Tongue (tissue), 2 donors: ENCODE data around the gene AMIGO1. TPM values are rescaled to one million over a fixed set of nuclear protein-coding genes. Genes with fewer than 3 reads are reported as not detected.
A peak's percentile ranks its signal among the peaks of the same experiment; 100 is the strongest.

Experiments
- DNase-seq: peaks from one replicate; pipeline ENCODE4 v3.0.0-alpha.2; 2015
- total RNA-seq: library from RNA; depleted of rRNA; stranded (reverse); fragments of >200 nt; gene quantifications from one replicate; pipeline ENCODE4 v1.2.3, GENCODE V29; 2014

Gene AMIGO1, protein sequence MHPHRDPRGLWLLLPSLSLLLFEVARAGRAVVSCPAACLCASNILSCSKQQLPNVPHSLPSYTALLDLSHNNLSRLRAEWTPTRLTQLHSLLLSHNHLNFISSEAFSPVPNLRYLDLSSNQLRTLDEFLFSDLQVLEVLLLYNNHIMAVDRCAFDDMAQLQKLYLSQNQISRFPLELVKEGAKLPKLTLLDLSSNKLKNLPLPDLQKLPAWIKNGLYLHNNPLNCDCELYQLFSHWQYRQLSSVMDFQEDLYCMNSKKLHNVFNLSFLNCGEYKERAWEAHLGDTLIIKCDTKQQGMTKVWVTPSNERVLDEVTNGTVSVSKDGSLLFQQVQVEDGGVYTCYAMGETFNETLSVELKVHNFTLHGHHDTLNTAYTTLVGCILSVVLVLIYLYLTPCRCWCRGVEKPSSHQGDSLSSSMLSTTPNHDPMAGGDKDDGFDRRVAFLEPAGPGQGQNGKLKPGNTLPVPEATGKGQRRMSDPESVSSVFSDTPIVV
- total RNA-seq, result 9.1 TPM

DNA sequence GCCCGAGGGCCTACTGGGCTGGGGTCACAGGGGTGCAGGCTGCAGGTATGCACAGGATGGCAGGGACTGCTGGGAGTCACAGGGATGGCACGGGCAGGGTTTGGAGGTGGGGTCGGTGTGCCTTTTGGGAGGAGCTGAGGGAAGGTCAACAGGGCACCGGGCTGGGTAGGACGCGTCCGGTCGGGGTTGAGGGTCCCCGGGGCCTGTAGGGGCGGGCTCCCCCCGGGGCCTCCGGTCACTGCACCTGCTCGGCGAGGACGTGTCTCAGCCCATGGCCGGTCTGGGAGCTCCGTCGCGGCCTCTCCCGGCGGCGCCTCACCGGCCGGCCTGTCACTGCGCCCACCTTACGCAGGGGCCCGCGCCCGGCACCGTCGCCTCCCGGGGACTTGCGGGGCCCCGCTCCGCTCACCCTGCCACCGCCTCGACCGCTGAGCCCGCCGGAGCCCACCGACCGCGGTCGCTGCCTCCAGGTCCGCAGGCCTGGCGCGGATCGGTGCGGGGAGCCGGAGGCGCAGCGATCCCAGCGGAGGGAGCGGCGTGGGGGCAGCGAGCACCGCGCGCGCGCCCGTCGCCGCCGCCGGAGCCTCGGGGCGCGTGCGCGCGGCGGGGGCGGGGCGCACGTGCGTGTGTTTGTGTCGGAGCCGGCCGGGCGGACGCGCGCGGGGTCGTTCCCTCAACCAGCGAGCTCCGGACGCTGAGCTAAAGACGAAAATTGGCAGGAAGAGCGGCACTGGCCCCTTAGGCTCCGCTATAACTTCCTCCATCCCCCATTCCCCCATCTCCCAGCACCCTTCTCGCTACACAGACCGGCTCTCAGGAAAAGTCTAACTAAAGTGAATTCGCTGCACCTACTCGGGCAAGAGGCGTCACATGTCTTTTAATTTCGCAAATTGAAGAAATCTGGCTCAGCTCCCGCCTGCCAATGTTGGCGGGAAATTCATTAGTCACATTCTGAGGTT is at the start of gene AMIGO1:
Gene AMIGO1 (minus strand): TSS at position 552 of the 959 bp plus-strand sequence. CDS start 815 bp downstream, outside the sequence.
- peak; percentile 82 for DNase-seq

DNA sequence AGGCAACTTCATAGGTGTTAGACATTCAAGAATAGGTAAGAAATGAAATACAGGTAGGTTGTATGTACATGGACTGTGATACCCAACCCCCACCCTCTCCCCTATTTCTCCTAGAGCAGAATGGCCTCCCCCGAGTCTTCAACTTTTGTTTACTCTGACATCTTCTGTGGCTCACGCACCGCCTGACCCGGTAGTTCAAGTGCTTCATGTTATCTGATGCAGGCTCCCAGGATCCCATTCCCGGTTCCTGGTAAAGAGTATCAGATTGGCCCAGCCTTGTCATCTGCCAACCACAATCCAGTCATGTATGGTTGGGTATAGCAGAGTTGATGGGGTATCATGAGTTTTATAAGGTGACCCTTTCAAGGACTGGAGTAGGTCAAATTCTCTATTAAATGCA is 48.0 kb upstream of the AMIGO1 start:
- no peak for DNase-seq

DNA sequence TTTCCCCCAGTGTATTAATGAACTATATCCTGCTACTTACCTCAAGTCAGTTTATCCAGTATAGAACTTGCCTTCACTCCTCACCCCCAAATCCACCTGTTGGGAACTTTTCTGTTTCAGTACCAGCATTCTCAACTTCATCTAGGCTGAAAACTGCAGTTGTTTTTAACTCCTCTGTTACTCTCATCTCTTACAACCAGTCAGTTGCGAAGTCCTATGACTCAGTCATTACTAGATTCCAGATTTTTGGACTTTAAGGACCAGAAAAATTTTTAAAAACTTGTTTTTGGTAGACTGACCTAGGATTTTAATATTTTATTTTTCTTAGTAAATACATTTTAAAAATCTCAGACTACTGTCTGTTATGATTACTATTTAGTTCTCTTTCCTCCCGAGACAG is 47.0 kb upstream of the AMIGO1 start:
- no peak for DNase-seq

DNA sequence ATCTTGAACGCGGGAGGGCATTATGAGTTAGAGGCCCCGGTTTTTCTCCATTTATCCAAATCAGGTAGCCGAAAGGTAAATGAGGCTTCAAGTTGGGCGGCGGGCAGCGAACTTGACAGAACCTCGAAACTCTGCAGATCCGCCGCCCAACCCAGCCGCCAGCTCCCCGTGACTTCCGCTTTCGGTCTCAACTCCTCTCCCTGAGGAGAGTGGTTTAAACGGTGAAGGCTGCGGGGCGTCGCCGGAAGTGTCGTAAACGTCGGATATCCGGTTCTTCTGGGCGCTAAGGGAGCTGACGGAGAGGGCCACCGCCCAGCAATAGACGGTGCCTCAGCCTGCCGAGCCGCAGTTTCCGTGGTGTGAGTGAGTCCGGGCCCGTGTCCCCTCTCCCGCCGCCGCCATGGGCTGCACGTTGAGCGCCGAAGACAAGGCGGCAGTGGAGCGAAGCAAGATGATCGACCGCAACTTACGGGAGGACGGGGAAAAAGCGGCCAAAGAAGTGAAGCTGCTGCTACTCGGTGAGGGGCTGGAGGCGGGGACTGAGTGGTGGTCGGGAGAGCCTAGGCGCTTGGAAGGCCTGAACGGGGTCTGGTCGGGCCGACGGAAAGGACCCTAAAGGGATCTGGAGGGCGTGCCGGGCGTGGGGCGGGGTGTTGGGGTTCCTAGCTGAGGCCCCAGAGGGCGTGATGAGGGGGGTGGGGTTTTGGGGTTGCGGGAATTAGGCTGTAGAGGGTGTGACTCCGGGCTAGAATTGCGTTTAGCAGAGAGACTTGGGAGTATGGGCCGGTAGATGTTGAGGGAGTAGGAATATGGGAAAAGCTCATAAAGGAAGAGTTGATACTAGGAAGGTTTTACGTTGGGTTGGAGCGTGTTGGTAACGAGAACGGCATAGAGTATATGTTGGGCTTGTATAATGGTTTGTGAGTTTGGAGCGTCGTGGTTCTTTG is 39.1 kb upstream of the AMIGO1 start, which contains the start of gene GNAI3:
Gene GNAI3 (plus strand): TSS at position 295 of the 947 bp plus-strand sequence. CDS start 106 bp downstream, at position 401.
- peak; percentile 98 for DNase-seq

DNA sequence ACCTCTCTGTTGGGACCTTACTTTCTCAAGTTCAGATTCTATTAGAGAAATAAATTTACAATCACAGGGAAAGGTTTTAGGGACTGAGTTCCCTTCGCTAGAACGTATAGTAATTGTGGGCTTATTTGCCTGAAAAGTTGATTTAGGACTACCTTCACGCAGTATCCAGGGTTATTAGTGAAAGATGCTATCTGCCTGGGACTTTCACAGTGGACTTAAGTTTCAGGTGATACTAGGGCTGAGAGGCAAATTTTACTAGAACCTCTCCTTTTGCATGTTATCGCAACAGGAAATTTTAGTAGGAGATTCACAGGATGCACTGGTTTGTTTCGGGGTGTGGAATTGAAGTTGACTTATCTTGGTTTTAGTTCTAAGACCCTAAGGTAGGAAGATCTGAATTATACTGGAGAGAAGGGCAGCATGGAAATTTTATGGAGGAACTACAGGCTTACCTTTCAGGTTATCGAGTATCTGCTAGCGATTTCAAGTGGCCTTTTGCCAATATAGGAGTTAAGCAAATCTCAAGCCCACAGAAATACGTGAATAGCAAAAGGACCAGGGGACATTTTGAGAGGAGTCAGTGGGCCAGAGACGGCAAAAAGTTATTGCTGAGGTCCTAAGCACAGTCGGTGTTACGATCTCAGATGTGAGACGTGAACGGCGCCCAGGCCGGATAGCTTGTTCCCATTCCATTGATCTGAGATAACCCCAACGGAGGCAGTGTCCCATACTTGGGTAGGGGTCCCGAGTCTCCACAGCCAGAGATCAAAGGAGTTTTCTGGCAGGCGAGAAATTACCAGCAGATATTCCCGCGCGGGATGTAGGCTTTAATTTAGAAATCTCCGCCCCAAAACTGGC is 38.2 kb upstream of the AMIGO1 start:
- DNase-seq, result peak; percentile 62

DNA sequence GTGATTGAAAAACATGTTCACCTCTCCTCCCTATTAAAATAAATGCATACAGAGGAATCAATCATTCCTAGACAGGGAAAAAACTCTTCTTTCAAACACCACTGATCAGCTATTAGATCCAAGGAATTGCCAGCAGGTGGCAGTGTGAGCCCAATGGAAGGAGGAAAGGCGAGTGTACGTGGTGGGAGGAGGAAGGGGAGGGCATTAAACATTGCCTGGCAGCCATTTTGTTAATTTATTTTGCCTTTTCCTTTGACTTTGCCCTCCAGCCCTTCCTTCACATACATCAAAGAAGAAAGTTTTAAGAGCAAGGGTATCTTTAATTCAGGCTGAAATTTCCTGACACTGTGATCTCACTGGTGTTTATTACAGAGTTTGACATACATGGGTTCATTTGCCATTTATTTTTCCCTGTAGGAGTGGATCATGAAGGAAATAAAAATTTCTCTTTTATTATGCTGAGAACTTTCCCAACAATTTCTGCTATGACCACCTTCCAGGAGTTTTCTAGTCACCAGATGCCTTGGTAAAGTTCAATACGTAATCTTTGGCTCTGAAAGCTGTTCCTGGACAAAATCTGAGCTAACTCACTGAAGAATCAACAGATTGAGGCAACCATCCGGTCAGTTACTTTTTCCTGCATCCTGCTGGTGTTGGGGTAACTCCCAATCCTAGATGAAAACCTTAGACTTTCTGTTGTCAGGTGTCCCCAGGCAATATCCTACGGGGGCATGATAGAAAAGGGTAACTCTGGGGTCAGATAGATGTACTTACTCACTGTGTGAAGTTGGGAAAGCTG is 37.0 kb upstream of the AMIGO1 start:
- DNase-seq, result peak; percentile 97

DNA sequence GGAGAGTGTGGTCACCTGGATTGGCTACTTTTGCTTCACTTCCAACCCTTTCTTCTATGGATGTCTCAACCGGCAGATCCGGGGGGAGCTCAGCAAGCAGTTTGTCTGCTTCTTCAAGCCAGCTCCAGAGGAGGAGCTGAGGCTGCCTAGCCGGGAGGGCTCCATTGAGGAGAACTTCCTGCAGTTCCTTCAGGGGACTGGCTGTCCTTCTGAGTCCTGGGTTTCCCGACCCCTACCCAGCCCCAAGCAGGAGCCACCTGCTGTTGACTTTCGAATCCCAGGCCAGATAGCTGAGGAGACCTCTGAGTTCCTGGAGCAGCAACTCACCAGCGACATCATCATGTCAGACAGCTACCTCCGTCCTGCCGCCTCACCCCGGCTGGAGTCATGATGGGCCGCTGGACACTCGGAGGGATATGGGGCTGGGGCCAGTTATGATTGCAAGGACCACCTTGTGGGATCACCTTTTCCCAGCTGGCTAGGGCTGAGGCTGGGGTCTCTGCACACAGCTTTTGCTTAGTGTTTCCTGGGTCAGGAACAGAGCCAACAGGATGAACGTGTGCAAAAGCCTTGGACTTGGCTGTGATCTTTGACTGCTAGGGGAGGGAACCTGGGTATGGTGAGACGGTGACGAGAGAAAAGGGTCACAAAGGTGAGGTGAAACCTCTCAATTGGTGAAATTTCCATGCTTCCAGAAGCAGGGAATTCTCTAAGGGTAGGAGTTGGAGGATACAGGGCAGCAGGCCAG is 34.6 kb upstream of the AMIGO1 start:
- DNase-seq, result no peak

DNA sequence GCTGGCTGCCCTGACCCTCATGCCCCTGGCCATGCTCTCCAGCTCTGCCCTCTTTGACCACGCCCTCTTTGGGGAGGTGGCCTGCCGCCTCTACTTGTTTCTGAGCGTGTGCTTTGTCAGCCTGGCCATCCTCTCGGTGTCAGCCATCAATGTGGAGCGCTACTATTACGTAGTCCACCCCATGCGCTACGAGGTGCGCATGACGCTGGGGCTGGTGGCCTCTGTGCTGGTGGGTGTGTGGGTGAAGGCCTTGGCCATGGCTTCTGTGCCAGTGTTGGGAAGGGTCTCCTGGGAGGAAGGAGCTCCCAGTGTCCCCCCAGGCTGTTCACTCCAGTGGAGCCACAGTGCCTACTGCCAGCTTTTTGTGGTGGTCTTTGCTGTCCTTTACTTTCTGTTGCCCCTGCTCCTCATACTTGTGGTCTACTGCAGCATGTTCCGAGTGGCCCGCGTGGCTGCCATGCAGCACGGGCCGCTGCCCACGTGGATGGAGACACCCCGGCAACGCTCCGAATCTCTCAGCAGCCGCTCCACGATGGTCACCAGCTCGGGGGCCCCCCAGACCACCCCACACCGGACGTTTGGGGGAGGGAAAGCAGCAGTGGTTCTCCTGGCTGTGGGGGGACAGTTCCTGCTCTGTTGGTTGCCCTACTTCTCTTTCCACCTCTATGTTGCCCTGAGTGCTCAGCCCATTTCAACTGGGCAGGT is 33.9 kb upstream of the AMIGO1 start:
- DNase-seq, result no peak

DNA sequence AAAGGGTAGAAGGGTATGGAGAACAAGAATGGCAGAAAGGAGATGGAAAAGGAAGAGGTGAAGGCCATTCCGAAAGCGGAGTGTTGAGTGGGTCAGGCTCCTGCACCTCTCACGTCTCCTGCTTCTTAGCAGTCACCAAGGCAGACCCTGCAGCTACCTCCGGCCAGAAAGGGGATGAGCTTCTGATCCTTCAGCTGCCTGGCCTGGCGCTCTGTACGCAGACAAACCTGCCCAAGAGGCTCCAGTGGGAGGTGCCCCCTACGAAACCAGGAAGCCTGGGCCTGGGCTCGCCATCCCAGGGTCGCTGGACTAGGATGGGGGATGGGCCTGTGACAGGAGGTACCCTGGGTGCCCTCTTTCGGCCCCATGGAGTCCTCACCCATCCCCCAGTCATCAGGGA is 33.1 kb upstream of the AMIGO1 start:
- no peak for DNase-seq

DNA sequence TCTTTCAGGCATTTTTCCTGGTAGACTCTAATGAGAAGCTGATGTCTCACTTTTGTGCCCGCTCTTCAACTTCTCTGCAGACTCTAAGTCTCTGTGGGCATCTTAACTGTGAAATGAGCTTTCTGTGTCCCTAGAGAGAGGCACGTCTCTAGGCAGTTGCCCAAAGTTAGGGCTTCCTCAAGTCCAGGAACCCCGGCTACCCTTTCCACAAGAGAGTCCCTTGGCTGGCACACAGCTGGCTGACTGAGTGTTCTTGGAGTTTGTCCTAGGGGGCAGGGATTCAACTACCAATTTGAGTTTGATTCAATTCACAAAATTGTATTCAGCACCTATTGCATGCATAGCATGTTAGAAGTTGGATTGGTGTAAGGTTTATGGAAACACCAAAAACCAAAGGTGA is 31.6 kb upstream of the AMIGO1 start:
- DNase-seq, result no peak

DNA sequence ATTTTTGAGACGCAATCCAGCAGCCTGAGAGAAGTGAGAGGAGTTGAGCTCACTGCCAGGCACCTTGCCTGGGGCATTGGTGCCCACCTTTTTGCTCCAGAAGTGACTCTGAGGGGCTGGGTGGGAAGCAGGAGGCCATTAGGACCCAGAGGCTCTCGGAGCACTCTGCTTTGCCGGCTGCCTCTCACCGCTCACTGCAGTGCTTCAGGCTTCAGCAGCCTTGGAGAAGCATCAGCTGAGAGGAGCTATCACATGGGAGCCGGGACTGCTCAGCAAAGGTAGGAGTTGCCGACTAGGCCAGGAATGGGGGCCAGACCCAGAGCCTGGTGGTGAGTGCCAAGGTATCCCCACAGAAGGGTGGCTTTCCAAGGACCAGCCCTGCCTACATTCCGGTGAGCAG is 30.1 kb upstream of the AMIGO1 start, which contains the start of gene GPR61:
Gene GPR61 (plus strand): TSS at position 197 of the 400 bp plus-strand sequence. CDS start 3,151 bp downstream, outside the sequence.
- DNase-seq, result no peak

DNA sequence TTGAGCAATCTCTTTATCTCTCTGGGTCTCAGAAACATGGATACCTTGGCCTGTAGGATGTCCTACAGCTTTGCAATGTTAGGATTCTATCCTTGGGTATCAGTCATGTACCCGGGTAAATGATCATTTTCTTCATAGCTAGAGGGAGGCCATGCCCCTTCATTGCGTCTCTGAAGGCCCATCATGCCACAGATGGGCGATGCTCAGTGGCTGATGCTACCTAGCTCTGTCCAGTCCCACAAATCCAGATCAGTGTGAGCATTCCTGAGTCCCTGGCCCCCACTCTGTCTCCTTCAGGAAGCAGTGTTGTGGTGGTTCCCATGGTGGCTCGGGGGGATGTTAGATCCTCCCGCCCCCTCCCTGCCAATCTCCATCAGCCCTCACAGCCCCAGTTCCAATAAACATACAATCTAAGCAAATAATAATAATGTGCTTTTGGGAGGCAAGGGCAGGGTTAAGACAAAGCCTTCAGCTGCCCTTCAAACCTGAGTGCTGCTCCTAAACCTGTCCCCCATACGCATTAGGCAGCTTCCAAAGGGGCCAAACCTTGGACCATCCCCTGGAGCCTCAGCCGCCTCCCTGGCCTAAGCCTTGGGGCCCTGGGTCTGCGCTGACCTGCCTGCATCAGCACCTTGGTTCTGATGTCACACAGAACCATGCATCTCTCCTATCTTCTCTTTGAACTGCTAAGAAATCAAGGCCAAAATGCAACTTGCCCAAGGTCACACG is 29.5 kb upstream of the AMIGO1 start:
- no peak for DNase-seq

DNA sequence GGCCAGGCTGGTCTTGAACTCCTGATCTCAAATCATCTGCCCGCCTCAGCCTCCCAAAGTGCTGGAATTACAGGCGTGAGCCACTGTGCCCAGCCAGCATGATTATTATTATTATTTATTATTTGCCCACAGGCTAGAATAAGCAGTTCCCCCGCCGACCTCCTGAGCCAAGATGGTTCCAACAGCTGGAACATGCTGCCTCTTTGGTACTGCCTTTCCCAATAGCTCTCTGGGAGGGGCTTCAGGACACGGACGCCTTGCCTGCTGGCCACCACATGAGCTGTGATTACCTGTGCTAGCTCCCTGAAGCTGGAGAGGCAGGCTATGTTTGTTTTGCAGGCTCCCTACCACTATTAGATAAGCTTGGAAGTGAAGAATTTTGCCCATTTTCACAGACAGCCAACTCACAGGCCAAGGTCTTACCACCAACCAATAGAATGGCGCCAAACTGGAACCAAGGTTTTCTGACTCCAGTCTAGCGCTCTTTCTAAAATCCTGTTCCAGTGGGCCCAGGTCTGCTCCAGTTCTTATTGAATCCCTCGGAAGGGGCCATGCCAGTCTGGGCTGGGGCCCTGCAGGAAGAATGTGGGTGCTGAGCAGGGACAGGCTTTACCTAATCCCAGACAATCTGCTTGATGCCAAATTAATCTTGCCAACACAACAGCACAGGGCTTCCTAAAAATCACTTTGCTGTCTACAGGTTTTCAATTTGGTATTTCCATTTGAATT is 28.1 kb upstream of the AMIGO1 start:
- no peak for DNase-seq

DNA sequence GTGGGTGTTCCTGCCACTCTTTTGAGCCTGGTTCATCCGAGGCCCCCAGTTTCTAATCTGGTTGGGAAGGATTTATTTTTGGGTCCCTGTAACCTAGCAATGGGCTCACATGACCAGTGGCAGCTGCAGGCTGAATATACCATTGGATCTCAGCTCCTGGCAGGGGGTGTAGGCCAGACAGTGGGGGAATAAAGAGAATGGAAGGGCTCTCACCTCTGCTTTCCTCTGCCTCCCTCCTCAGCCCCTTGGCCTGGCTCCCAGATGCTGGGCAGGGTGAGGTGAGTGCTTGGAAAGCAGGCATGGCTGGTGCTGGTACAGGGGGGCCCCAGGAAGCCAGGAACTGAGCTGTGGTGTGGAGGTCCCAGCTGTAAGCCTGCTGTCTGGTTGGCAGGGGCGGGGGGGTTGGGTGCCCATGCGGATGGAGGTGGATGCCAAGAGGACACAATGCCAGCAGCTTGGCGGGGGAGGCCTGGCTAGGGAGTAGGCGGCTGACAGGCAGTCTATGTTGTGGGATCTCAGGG is 26.5 kb upstream of the AMIGO1 start:
- DNase-seq, result peak; percentile 92

DNA sequence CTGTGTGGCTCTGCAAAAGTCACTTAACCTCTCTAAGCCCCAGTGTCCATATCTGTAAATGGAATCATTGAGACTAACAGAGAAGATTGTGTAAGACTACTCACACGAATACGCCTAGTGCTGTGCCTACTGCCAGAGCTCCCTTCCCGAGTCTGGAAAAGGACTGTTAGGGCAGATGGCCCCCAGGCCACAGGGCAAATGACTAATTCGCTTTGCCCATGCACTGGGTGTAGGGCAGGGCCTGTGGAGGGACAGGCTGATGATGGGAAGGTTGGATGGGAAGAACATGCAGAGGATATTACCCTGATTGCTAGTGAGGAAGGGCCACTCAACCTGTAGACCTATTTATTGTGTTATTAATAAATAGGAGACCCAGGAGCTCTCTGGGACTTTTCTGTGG is 26.0 kb upstream of the AMIGO1 start:
- no peak for DNase-seq

DNA sequence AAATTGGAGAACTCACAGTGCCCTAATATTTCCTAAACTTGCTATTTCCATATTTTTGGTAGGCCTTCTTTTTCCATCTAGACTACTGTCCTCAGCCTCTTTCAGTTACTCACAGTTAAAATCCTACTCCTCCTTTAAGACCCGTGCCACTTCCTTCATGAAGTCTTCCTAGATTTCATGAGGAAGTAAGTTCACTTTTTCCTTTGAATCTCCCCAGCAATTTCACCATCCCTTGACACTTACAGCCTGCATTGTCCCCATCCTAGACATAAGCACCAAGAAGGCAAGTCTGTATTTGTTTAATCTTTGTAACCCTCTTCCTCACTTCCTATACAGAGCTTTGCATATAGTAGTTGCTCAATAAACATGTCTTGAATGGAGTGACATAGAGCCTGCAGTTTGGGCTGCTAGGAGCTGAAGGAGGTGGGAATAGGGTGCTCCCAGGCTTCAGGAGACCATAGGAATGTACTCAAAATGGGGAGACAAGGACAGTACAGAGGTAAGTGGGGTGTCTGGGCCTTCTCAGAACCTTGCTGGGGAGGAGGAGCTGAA is 24.9 kb upstream of the AMIGO1 start:
- no peak for DNase-seq
